ENCODE results near the gene PLPP4.

- TF ChIP-seq CTCF (IDR thresholded peaks at IDR 0.05; ENCODE audit: poor library complexity, severe bottlenecking) (no peak), EZH2 (IDR thresholded peaks at IDR 0.05; ENCODE audit: borderline replicate concordance, insufficient read depth, low read length, poor library complexity, severe bottlenecking) (no peak), EP300 (conservative IDR thresholded peaks at IDR 0.05; ENCODE audit: poor library complexity, severe bottlenecking) (no peak), RAD21 (conservative IDR thresholded peaks at IDR 0.05) (no peak), SMC3 (conservative IDR thresholded peaks at IDR 0.05; ENCODE audit: poor library complexity) (no peak), TAF1 (IDR thresholded peaks at IDR 0.05; ENCODE audit: low read depth) (no peak)
- TF ChIP-seq, protein P1, sequence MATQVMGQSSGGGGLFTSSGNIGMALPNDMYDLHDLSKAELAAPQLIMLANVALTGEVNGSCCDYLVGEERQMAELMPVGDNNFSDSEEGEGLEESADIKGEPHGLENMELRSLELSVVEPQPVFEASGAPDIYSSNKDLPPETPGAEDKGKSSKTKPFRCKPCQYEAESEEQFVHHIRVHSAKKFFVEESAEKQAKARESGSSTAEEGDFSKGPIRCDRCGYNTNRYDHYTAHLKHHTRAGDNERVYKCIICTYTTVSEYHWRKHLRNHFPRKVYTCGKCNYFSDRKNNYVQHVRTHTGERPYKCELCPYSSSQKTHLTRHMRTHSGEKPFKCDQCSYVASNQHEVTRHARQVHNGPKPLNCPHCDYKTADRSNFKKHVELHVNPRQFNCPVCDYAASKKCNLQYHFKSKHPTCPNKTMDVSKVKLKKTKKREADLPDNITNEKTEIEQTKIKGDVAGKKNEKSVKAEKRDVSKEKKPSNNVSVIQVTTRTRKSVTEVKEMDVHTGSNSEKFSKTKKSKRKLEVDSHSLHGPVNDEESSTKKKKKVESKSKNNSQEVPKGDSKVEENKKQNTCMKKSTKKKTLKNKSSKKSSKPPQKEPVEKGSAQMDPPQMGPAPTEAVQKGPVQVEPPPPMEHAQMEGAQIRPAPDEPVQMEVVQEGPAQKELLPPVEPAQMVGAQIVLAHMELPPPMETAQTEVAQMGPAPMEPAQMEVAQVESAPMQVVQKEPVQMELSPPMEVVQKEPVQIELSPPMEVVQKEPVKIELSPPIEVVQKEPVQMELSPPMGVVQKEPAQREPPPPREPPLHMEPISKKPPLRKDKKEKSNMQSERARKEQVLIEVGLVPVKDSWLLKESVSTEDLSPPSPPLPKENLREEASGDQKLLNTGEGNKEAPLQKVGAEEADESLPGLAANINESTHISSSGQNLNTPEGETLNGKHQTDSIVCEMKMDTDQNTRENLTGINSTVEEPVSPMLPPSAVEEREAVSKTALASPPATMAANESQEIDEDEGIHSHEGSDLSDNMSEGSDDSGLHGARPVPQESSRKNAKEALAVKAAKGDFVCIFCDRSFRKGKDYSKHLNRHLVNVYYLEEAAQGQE (IDR thresholded peaks at IDR 0.05; ENCODE audit: borderline replicate concordance) = no peak
These were observed 157.7 kb downstream of the PLPP4 start for GRCh38 chr10:120614680-120615079.

All from neural cell (in vitro differentiated cells).